KOPT-K1 (cell line): Measurements from ENCODE around the gene TBCD.

ENCODE experiments used
- H3K27ac ChIP-seq: fragments of 200-600 bp; sonication (generic); 2 replicates; pipeline ENCODE4 v1.5.1; 2016; ENCODE audit warnings: antibody characterized with exemption, mild to moderate bottlenecking, low read depth, low read length; ENCODE audit not compliant: poor library complexity, severe bottlenecking
- H3K36me3 ChIP-seq: fragments of 200-600 bp; sonication (generic); 2 replicates; pipeline ENCODE4 v1.5.1; 2017; ENCODE audit warnings: antibody characterized with exemption, mild to moderate bottlenecking, low read length, moderate library complexity; ENCODE audit not compliant: insufficient read depth
- H3K9me3 ChIP-seq: fragments of 200-600 bp; sonication (generic); 2 replicates; pipeline ENCODE4 v1.5.1; 2017; ENCODE audit warnings: antibody characterized with exemption, low read length, mild to moderate bottlenecking; ENCODE audit not compliant: insufficient read depth, poor library complexity, severe bottlenecking

Gene TBCD

GRCh38 chr17:82935966-82936767, 184.3 kb downstream of the TBCD start:
- H3K36me3 ChIP-seq: peaks cover 100% of the 10 kb centered on the region
- peaks cover 4% of the 10 kb centered on the region for H3K9me3 ChIP-seq
- no peak overlapping the region for H3K27ac ChIP-seq

DNA sequence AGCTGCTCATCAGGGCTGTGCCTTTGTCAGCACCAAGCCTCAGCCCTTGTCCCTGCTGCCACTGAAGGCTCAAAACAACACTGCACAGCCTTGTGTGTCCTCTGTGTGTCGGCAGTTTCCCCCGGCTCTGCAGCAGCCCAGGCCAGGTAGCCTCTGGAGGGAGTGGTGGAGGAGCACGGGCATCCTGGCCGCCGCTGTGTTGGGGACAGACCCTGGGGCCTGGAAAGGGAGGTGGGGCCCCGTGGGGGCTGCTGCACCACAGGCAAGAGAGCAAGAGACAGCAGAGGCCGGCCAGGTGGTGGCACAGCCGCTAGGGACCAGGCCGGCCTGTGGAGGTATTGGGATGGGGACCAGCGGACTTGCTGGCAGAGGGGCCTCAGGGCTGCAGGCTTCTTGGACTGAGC, 184.9 kb downstream of the TBCD start:
- Histone ChIP-seq H3K27ac (no peak overlapping the region), H3K36me3 (peaks cover 100% of the 10 kb centered on the region), H3K9me3 (peaks cover 10% of the 10 kb centered on the region)

DNA sequence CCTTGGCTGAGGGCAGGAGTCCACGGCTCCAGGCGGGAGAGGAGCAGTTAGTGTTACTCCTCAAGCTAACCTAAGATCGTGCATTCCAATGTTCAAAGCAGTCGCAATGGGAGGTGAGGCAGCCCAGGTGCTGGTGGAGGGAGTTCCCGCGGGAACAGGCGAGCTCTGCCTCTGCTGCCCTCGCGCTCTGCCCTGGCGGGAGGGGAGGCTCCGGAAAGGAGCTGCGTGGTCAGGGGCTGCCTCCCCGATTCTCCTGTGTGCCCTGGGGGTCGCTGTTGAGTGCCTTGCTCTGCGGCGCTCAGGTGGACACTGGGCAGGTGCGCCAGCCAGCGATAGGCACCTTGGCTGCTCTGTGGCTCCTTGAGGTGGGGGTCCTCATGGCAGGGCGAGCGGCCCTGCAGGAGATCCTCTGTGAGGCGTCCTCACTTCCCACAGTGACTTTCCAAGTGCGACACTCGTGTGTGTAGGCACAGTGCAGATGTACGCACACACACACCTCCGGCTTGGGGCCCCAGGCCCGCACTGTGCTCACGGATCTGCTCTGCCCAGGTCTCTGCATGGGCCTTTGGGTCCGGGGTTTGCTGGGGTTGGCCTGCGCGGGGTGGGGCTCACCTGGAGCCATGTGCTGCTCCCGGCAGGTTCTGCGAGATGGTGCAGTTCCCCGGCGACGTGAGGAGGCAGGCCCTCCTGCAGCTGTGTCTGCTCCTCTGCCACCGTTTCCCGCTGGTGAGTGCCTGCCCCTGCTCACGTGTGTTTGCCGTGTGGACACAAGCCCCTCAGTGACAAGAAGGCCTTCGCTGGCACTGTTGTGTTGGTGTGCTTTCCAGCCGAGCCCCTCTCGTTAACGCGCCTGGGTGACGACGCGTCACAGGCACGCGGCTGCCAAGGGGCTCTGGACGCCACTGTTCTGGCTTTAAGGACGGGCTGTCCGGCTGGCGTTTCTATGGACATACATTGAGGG, 185.8 kb downstream of the TBCD start:
- Histone ChIP-seq H3K27ac (no peak overlapping the region), H3K36me3 (peaks cover 100% of the 10 kb centered on the region), H3K9me3 (peaks cover 19% of the 10 kb centered on the region)

- H3K27ac ChIP-seq: no peak overlapping the region
- H3K36me3 ChIP-seq: peaks cover 100% of the 10 kb centered on the region
- H3K9me3 ChIP-seq: peaks cover 27% of the 10 kb centered on the region
Measured at GRCh38 chr17:82938486-82938872, 186.6 kb downstream of the TBCD start.

- Histone ChIP-seq H3K36me3 (peaks cover 100% of the 10 kb centered on the region), H3K9me3 (peaks cover 33% of the 10 kb centered on the region), H3K27ac (no peak overlapping the region)
Measured at GRCh38 chr17:82938873-82939620, 187.2 kb downstream of the TBCD start.

DNA sequence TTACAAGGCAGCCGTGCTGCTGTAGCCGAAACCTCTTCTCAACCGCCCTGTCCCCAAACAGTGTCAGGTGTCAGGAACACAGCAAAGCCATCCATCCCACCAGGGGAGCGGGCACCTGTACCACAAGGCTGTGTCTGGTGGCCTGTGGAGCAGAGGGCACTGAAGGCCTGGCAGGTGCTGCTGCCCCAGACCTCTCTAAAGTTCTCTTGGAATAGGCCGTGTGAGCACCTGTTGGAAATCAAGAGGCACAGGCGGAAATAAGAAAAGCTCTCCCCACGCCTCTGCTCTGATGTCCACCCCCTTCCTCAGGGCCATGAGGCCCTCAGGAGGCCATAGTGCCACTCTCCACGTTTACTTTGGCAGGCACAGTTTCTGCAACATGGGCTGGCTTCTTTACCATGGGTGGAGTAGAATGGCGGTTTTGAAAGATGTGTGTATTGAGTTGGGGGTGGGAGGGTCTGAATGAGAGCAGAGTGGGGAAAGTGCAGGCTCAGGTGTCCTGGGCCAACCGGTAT, 187.8 kb downstream of the TBCD start:
- Histone ChIP-seq H3K27ac (no peak overlapping the region), H3K36me3 (peaks cover 100% of the 10 kb centered on the region), H3K9me3 (peaks cover 39% of the 10 kb centered on the region)

GRCh38 chr17:82940226-82941020, 188.6 kb downstream of the TBCD start:
- Histone ChIP-seq H3K27ac (no peak overlapping the region), H3K36me3 (peaks cover 100% of the 10 kb centered on the region), H3K9me3 (peaks cover 46% of the 10 kb centered on the region)

DNA sequence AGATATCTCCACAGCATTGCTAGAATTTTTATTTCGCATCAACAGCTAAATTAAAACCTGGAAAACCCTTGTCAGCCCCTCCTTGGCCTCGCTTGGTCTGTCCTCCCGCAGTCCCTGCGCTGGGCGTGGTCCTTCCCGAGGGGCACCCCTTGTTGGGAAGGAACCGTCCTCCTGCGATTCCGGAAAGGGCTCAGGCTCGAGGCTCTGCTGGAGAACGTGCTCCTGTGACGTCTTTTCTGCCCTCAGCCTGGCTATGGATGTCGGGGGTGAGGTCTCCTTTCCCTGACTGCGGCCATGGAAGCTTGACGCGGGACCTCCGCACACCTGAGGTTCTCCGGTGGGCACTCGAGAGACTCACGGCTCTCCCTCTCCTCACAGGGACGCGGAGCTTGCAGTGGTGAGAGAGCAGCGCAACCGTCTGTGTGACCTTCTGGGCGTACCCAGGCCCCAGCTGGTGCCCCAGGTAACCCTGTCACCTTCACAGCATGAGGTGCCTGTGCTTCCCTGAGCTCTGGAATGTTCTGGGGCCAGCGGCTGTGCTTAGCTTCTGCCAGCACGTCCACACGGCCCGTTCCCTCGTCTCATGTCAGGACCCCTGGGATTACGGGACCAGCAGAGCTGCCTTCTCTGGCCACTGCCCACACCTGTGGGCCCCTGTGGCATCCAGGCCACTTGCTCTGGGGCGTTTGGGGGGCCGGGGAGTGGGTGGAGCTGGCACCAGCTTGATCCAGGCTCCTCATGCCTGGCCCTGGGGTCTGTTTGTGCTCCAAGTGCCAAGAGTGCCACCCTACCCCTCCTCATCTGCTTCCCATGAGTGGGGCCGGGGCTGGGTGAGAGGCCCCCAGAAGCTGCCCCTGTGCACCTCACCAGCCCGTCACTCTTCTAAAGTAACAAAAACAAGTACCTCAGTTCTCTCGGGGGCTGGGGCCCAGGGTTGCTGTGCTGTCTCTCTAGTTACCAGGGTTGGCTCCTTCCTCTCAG, 189.4 kb downstream of the TBCD start:
- Histone ChIP-seq H3K9me3 (peaks cover 55% of the 10 kb centered on the region), H3K36me3 (peaks cover 97% of the 10 kb centered on the region), H3K27ac (no peak overlapping the region)

GRCh38 chr17:82942166-82943130, 190.6 kb downstream of the TBCD start:
- H3K9me3 ChIP-seq: peaks cover 67% of the 10 kb centered on the region
- H3K36me3 ChIP-seq: peaks cover 94% of the 10 kb centered on the region
- H3K27ac ChIP-seq: no peak overlapping the region

- Histone ChIP-seq H3K9me3 (peaks cover 76% of the 10 kb centered on the region), H3K27ac (no peak overlapping the region), H3K36me3 (peaks cover 91% of the 10 kb centered on the region)
Measured at GRCh38 chr17:82943339-82943738, 191.5 kb downstream of the TBCD start.

GRCh38 chr17:82943751-82944150, 191.9 kb downstream of the TBCD start:
- H3K9me3 ChIP-seq: peaks cover 80% of the 10 kb centered on the region
- H3K36me3 ChIP-seq: peaks cover 91% of the 10 kb centered on the region
- H3K27ac ChIP-seq: no peak overlapping the region

- peaks cover 88% of the 10 kb centered on the region for H3K36me3 ChIP-seq
- H3K9me3 ChIP-seq: peaks cover 92% of the 10 kb centered on the region
- no peak overlapping the region for H3K27ac ChIP-seq
Measured at GRCh38 chr17:82944990-82945389, 193.1 kb downstream of the TBCD start.
